GM19099 (cell line): ENCODE results near the gene PRAMEF10.
"Not testable (repeated sequence)": the region's sequence is repeated elsewhere in the genome, so short reads cannot be mapped to it uniquely, and the experiment has no call there.

ENCODE experiments used
- POLR2A ChIP-seq: IDR thresholded peaks from 3 replicates; pipeline ENCODE4 v1.6.1; 2011; ENCODE audit warnings: low read depth; ENCODE audit not compliant: insufficient read length; ENCODE audit errors: extremely low read depth

The PRAMEF10 gene

DNA sequence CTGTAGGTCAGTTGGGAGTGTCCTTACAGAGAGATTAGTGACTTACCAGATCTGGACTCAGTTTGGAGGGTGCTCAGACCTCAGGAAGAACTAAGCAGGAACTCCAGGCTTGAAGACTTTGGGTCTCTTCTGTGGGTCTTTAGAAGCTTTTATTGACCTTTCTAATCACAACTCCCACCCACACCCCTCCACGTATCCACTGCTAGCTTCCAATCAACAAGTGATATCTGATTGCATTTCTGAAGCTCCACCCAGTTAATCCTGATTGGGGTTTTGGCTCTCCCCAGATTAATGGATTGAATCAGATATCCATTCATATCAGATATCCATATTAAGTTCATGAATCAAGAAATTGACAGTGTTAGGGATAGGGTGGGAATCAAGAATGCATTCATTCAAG is at the start of gene PRAMEF10:
TSS of gene PRAMEF10 (minus strand) at position 101 of the 400 bp plus-strand sequence. CDS start 2,423 bp downstream, outside the sequence.
- not testable (repeated sequence) for TF ChIP-seq POLR2A

DNA sequence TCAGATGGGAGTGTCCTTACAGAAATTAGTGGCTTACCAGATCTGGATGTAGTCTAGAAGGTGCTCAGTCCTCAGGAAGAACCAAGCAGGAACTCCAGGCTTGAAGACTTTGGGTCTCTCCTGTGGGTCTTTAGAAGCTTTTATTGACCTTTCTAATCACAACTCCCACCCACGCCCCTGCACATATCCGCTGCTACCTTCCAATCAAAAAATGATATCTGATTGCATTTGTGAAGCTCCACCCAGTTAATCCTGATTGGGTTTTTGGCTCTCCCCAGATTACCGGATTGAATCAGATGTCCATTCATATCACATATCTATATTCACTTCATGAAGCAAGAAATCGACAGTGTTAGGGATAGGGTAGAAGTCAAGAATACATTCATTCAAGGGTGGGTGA is 49.4 kb upstream of the PRAMEF10 start, which contains the start of gene PRAMEF6:
TSS of gene PRAMEF6 (minus strand) at position 101 of the 400 bp plus-strand sequence. CDS start 5,062 bp downstream, outside the sequence.
- not testable (repeated sequence) for TF ChIP-seq POLR2A

GRCh38 chr1:12916310-12916709 is 18.2 kb upstream of the PRAMEF10 start, which contains the start of gene PRAMEF7:
TSS of gene PRAMEF7 (plus strand) at chr1:12916610. CDS start at chr1:12917693, 1,083 bp downstream.
- TF ChIP-seq POLR2A, result not testable (repeated sequence)

DNA sequence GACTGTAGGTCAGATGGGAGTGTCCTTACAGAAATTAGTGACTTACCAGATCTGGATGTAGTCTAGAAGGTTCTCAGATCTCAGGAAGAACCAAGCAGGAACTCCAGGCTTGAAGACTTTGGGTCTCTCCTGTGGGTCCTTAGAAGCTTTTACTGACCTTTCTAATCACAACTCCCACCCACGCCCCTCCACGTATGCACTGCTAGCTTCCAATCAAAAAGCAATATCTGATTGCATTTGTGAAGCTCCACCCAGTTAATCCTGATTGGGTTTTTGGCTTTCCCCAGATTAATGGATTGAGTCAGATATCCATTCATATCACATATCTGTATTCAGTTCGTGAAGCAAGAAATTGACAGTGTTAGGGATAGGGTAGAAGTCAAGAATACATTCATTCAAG is 12.0 kb downstream of the PRAMEF10 start, which contains the start of gene PRAMEF4:
TSS of gene PRAMEF4 (minus strand) at position 101 of the 400 bp plus-strand sequence. CDS start 2,807 bp downstream, outside the sequence.
- TF ChIP-seq POLR2A, result not testable (repeated sequence)

DNA sequence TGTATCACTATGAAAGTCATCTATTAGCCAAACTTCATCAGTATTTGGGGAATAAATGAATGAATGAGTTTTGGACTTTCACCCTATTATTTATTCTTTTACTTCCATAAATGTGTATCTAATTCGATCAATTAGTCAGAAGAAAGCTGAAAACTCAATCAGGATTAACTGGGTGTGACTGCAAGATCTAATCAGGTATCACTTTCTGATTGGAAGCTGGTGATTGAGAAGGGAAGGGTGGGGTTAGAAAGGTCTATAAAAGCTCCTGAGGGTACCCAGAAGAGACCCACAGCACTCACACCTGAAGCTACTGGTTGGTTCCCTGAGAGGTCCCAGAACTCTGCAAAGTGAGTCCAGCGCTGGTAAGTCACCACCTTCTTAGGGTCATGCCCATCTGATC is 41.3 kb downstream of the PRAMEF10 start, which contains the start of gene PRAMEF2:
TSS of gene PRAMEF2 (plus strand) at position 301 of the 400 bp plus-strand sequence. CDS start 1,924 bp downstream, outside the sequence.
- TF ChIP-seq POLR2A, result not testable (repeated sequence)

- TF ChIP-seq POLR2A, result no peak
Measured at GRCh38 chr1:12851779-12852178, 46.3 kb downstream of the PRAMEF10 start.

DNA sequence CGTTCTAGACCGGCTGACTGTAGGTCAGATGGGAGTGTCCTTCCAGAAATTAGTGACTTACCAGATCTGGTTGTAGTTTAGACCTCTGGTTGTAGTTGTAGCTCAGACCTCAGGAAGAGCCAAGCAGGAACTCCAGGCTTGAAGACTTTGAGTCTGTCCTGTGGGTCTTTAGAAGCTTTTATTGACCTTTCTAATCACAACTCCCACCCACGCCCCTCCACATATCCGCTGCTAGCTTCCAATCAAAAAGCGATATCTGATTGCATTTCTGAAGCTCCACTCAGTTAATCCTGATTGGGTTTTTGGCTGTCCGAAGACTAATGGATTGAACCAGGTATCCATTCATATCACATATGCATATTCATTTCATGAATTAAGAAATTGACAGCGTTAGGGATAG is 49.5 kb downstream of the PRAMEF10 start, which contains the start of gene HNRNPCL1:
TSS of gene HNRNPCL1 (minus strand) at position 101 of the 400 bp plus-strand sequence. CDS start 431 bp downstream, outside the sequence.
- not testable (repeated sequence) for TF ChIP-seq POLR2A
